ENCODE data around the gene KCNMB2.

Gene KCNMB2

DNA sequence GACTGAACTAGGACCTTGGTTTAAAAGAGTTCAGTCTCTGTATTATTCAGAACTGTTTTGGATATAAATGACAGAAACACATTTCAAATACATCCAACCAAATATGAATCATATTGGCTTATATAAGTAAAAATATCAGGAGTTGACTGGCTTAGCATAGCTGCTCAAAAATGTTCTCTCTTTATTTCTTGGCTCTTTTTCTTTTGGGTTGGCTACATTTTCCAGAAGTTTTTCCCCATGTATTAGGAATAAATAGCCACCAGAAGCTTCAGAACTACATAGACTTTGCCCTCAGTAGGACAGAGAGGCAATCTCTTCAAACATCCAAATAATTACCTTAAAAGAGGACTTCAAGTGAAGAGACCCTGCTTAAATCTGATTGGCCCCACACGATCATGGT is 32.7 kb downstream of the KCNMB2 start:
- no peak for DNase-seq (ENCODE audit: low read depth)

DNA sequence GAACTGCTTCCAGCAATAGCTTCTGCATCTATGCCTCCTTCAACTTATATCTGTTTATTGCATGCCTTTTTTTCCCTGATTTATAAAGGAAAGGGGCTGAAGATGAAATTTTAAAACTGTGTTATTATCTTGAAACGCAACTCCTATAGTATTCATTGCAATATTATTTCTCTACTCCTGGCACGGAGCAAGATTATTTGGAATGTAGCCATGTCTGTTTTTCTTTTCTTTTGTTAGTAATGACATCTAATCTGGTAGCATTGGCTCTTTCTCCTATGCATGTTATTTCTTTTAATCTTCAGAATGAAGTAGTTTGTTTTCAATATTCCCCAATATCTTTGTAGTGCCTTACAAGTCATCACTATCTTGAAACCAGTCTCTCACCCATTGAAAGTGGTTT is 33.6 kb downstream of the KCNMB2 start:
- no peak for DNase-seq (ENCODE audit: low read depth)

DNA sequence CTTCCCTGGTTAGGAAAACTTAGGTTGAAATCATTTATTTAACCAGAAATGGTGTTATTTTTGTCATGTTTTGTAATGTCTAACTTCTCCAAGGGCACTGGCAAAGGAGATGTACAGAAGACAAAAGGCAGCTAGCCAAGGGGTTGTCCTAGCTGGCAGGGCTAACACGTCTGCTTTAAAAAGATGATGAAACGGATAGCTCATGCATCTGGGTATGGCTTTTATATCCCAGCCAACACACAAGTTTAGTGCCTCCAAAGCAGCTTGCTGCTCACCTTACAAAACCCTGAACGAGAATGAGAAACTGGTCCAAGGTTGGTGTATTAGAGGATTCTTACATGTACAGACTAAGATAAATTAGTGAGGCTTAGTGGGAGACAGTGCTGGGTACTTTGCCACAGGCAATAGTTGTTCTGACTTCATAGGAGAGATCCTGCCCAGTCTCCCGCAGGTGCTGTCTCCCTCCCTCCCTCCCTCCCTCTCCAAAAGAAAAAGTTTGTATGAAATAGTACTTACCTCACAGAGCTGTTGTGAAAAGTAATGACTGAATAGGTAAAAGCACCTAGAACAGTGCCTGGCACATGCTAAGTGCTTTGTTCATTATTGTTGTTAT is 47.8 kb downstream of the KCNMB2 start:
- no peak for DNase-seq (ENCODE audit: low read depth)

DNA sequence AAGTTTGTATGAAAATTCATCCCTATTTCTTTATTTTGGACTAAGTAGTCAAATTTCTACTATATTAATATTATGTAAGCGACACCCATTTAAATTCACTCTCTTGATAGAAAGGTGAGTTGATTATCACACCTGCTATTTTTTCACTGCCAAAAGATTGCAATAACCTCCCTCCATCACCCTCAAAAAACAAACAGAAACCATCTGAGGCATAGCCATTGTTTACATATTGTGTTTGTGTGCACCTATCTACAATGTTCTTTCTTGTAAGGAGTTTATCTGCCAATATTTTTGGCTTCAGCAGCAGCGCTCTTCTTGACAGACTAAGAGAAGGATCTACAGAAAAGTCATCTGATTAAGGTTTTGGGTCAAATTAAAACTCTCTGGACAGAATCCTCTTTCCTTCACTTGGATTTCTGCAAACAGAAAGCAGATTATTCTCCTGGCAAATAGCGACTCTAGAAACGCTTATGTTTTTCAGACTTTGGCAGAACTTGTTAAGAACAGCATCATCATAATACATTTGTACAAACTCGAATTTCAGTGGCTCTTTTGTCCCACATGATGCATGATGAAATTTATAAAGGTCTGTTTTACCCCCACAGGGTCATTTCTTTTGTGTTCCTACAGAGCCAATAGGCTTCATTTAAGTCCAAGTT is 48.6 kb downstream of the KCNMB2 start:
- DNase-seq (ENCODE audit: low read depth), result no peak

DNA sequence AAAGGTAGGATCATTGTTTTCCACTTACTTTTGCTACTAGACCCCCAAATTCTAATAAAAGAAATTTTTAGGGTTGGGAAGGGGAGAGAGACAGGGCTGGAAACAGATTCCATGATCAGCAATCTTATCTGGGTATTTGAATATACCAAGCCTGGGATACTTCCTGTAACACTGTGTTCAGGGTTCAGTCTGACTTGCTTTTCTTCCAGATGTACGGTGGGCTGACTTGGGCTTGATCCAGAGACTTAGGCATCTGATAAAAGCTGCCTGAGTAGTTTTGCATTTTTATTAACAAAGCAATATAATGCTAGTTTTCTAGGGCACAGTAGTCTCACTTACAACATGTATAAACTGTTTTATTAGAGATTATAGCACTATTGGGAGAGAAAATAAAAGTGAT is 49.2 kb downstream of the KCNMB2 start:
- no peak for DNase-seq (ENCODE audit: low read depth)

DNA sequence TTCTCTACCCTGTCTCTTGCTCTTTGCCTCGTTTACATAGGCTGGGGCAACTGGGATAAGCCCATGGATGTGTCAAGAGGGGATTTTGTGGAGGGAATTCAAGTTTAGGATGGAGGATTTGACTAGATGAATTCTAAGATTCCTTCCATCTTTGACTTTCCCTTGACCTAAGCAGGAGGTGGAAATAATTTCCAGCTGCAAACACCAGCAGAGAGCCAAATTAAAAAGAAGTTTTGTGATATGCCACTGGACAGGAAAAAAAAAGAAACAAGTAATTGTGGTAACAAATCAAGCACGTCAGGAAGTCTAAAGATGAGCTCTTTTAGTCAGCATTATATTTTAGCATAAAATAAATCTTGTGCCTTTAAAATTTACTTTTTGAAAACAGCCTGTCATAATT is 49.8 kb downstream of the KCNMB2 start:
- DNase-seq (ENCODE audit: low read depth), result no peak

DNA sequence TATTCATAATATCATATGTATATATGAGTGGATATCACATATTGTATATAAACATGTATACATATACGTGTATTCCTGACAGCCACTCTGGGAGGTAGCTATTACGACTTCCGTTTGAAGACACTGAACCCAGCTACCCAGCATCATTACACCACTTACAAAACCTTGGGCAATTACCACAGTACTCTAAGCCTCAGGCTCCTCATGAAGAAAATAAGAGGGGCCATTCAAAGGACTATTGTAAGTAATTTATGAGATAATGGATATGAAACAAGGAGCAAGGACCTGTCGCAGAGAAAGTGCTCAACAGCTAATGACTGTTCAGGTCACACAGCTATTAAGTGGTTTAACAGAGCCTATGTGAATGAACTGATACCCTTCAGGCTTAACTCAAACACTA is 52.4 kb downstream of the KCNMB2 start:
- DNase-seq (ENCODE audit: low read depth), result no peak

DNA sequence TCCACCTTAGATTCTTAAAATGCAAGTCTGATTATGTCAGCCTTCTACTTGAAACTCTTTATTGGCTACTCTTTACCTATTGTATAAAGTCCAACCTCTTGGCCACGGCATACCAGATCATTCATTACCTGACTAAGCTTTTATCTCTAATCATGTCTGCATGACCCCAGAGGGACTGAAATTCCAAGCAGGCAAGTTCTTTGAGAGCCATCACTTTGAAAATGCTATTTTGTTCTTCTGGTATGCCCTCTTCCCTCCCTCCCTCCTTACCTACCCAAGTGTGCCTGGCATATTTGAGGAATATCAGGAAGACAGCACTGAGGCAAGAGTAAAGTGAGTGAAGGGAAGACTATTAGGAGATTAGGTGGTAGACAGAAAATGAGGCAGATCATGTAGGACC is 57.5 kb downstream of the KCNMB2 start:
- DNase-seq (ENCODE audit: low read depth), result no peak

DNA sequence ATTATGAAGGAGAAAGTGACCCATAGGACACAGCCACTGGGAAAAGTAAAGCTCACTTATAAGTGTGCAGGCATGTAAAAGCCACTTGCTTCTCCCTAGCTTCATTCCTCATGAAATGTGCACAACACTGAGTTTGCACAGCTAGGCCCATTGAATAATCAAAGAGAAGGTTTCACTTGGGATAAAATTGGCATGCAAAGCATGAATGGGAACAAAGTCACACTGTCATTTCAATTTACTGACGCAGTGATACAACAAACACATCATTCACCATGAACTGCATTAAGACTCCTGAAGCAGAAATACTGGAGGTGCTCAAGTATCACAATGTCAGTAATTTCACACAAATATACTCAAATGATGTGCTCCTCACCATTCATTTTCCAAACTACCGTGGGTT is 61.1 kb downstream of the KCNMB2 start:
- DNase-seq (ENCODE audit: low read depth), result no peak

DNA sequence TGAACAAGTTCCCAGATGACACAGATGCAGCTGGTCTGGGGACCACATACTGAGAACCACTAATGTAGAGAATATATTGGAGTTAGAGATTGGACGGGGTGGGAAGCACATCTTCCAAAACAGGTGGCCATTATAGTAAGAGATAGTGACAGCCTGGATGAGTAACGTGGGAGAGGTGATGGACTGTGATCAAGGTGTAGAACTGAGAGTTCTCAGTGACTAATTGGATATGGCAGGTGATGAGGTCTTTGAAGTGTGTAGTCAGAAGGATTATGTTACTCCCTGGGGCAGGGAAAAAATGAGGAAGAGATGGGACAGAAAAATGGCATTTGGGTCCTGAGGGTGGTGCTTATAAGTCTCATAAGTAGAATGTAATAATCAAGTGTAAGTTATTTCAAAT is 66.6 kb downstream of the KCNMB2 start:
- DNase-seq (ENCODE audit: low read depth), result no peak

DNA sequence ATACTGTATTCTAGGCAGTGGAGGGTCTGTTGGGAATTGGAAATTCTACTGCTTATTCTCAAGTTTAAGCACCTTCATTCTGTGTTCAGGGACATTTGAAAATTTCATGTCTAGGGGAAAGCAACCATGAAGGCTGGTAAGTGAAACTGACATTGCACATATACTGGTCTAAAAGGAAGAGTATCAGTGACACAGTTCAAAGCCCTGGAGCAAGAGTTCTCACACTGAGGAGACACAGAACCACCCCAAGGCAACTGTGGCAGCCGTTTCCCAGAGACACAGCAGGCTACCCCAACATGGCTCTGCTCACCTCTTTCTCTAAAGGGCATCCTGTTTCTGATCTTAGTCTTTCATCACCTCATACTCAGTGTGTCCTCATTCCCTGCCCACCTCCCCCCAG is 67.5 kb downstream of the KCNMB2 start:
- DNase-seq (ENCODE audit: low read depth), result no peak

DNA sequence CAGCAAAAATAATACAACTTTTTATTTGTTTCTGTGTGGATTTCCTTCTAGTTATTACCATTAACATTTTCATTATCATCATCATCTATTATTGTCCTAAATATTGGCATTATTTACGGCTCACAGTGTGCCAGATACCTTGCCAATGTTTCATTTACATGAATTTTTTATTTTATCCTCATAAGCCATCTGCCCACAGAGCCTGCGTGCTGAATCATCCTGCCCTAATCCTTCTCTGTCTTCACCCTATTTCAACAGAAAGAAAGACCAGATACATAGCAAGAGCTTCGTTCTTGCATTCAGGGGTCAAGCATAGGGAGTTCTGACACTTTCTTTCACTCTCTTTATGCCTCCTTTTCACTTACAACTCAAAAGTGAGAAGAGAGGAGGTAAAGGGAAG is 82.0 kb downstream of the KCNMB2 start:
- DNase-seq (ENCODE audit: low read depth), result no peak

DNA sequence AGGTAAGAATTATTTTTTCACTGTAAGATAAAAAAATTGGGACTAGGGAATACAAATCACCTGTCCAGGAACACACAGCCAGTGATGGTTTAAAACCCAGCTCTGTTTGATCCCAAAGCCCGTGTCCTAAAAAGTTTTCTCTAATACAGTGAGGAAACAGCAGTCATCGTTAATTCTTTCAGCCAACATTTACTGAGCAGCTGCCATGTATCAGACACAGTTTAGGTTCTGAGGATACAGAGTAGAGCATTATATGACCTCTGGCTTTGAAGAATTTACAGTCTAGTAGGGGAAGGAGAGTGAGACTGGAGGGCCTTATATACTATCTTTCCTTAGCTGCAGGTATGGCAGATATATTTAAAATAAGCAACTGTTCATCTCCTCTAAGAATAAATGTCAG is 82.7 kb downstream of the KCNMB2 start:
- DNase-seq (ENCODE audit: low read depth), result no peak

DNA sequence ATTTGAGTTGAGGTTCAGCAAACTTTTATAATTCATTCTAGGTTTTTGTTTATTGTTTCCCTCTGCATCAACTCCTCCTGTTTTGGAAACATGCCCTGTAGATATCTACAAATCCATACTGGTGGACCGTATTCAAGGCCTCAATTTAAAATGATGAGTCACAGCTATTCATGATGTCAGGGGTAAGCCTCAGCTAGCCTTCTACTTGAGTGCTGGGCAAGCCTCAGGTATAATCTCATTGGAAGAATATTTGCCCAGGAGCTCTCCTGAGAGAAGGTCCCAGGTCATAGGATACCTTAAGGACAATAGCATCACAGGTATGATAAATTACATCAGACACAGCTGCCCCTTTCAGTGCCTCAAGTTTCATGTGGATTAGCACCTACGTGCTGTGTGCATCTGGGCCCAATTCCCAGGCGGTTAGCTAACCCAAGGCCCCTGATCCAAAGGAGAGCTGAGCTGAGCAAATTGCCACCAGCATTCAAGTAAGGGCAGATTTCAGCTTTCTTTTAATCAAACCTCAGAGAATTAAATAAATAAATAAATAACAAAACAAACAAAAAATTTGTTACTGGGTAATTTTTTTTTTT is 87.5 kb downstream of the KCNMB2 start:
- DNase-seq (ENCODE audit: low read depth), result no peak

DNA sequence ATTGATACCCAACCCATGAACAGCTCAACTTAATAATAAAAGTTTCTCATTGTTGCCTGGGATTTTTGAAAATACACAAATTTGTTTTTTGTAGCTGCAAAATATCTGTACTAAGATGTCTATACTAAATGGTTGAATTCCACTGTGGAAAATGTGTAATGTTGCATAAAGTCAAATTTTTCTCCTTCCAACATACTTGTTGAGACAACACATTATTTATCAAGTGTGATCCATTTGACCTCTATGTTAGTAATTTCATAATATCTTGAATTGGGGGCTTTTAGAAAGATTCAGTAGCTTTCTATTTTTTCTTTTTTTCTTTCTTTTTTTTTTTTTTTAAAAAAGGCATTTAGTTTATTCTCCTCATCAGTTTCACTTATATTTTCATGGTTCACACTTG is 88.0 kb downstream of the KCNMB2 start:
- DNase-seq (ENCODE audit: low read depth), result no peak

DNA sequence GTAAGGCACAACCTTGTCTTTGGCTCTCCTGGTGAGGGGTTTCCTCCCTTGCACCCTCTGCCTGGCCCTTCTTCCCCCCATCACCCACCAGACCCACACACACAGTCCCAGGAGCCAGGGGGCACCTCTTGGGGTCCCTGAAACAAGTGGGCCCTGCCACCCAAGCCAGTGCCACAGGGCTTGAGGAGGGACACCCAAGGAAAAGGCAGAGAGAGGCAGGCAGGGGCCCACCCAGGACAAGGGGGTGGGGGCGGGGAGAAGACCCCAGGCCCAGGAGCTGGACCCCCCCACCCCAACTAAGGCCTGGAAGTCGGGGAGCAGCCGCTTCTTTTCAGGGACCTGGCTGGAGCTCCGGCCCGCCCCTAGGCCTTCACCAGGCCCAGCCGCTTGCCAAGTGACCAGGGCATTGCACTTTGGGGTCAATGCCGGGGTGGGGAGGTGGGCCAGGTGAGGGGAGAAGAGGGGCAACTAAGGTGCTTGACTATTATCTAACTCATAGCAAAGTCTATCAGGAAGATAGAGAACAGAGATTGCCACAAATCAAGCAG is 88.9 kb downstream of the KCNMB2 start:
- no peak for DNase-seq (ENCODE audit: low read depth)

DNA sequence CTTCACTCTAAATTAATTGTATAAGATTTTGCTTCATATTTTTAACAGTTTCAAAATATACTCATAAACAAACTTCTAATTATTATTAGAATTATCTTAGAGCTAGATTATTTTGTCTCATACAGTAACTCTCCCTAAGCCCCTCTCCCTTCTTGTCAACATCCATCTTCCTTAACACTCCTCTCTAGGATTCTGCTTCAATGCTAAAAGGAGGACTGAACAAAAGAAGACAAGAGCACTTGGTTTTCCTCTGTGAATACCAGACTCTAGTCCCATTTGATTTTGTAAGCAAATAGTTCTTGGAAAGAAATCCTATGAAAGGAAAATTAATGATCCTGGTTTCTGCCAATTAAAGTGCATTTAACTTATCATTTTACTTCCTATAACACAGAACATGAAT is 91.8 kb downstream of the KCNMB2 start:
- DNase-seq (ENCODE audit: low read depth), result no peak

DNA sequence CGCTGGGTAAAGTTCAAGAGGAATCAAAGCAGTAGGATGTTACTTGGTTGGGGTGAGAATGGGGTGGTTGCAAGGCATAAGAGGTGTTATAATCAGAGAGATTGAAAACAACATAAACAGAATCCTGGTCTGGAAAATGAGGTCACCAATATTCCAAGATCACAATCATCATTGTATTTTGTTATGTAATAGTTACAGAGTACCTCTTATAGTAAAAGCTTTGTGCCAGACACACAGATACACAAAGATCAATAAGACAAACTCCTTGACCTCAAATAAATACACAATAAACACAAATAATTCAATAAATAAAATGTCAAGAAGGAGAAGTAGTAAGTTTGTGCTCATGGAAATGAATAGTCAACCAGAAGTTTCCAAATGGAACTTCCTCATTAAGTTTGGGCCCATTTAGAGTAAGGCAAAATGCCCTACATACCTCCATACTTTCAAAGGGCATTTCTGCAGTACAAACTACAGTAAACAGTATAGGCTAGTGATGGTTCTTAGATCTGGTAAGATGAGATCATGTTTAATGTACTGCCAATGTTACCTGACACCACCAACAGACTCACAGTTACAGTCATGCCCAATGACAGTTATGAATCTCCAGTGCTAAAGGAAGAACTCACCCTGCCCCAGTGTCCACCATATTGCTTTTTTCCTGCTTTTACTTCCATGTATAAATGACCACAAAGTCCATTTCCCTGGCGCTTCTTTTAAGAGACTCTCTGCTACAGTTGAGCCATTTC is 93.4 kb downstream of the KCNMB2 start:
- DNase-seq (ENCODE audit: low read depth), result no peak

DNA sequence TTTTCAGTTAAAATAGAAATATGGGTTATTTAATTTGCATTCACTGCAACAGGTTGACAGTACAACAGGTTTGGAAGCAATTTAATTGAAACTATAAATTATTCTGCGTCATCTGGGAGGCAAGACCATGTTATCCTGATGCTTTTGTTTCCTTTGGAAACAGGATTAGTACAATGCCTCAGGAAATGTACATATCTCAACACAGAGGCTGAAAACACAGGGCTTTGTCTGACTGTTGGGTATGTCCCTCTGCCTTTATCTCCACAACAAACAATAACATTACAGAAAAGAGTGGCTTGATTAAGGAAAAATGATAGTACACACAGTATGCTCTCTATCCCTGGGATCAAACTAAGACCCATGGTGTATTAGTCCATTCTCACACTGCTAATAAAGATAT is 95.7 kb downstream of the KCNMB2 start:
- DNase-seq (ENCODE audit: low read depth), result no peak

DNA sequence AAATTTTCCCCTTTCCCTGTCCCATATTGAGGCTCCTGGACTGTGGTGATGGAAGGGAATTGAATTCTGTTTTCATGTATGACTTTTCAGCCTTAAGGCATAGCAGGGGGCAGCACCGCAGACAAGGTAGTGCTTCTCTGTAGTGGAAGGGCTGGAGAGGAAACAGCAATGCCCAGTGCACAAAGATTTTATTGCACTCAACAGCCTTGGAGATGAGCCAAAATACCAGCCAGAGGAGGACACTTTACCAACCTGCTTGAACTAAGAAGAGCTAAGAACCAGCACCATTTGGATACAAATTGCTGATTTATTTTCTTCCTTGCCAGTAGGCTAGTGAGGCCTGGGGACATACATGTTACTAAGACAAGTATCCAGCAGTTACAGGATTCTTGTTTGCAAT is 98.7 kb downstream of the KCNMB2 start:
- DNase-seq (ENCODE audit: low read depth), result no peak

DNA sequence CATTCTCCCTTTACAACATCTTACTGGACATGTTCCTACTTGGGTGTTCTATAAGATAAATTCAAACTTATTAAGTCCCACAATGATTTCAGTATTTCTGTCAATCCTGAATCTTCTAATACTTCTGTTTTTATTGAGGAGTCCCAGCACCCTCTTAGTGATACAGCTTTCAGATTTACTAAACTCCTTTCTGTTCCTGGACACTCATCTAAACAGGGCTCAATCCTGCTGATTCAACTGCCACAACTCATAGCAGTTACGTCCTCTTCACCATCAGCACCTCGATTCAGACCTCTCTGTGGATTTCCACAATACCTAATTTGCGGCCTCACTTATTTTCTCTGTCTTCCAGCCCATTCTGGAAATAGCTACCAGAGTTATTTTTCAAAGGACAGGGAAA is 101.6 kb downstream of the KCNMB2 start:
- DNase-seq (ENCODE audit: low read depth), result no peak

DNA sequence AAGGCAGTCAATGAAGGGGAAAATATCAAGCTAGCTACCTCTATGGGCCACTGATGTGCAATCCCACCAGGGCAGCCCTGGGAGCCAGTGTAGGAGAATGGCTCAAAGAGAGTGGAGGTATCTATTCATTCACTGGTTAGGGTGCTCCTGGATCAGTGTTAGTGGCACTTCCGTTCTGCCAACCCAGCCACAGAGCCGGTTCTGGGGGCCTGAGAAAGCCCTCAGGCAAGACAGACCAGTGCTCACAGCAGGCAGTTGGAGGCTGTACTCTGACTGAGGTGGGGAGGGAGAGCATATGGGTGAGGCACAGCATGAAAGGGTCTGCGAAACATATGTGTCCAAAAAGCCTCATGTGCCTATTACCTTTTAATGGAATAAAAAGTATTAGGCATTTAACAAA is 109.3 kb downstream of the KCNMB2 start:
- DNase-seq (ENCODE audit: low read depth), result no peak
